ENCODE results near the gene ATP6V0E2.

- TF ChIP-seq CTCF (IDR thresholded peaks at IDR 0.05) (no peak), POLR2A (IDR thresholded peaks at IDR 0.05) (no peak)
These were observed 12.1 kb upstream of the ATP6V0E2 start for GRCh38 chr7:149861728-149862045.

Measured in body of pancreas (tissue), 4 donors.